ENCODE results near the gene SYT1.

SYT1 gene

DNA sequence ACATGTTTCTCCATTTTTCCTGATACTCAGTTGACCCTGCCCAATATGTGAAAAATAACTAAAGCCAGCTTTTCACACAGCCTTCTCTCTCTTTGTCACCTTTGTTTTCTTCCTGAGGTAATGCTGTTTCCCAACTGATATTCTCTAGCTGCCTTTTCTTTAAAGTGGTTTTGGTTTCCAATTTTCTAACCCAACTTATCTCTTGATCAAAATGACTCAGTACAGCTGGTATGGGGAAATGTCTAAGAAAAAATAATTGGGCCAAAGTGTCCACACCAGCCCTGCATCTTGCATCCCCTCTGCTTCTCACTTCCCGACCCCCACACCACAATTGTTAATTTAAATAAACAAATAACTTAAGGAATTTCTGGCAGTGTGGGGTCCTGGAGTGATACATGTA, 193.8 kb downstream of the SYT1 start:
- no peak for DNase-seq (ENCODE audit: low read depth)

DNA sequence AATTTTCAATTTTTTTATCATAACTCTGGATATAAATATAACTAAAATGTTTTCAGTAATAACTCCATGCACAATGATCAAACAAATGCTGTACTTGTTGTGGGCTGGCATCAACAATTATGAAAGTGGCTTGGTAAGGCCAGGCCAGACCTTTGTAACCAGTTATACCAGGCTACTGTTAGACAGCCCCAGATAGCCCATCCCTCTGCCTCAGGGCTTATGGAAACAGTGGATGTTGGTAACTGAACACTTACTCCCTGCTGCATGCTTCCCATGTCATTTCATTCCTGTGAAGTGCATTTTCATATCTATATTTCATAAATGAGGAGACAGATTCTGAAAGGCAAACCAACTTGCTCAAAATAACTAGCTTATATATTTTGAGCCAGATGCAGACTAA, 195.0 kb downstream of the SYT1 start:
- no peak for DNase-seq (ENCODE audit: low read depth)

DNA sequence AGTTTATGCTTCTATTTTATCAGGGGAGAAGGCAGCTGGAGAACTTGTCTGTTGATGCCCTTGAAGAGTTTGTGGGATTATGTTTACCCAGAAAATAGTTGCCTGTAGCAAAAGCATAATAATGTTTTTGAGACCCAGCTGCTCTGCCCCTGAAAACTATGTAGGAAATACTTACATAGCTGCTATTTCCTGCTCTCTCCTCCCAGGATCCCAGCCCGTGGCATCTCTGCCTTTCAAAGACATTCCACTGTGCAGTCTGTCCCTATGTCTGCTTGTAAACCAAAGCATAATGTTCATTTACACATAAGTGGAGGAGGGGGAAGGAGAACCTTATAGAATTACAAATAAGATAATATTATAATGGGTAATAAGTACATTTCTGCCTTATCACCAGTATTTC, 198.7 kb downstream of the SYT1 start:
- DNase-seq (ENCODE audit: low read depth), result no peak

DNA sequence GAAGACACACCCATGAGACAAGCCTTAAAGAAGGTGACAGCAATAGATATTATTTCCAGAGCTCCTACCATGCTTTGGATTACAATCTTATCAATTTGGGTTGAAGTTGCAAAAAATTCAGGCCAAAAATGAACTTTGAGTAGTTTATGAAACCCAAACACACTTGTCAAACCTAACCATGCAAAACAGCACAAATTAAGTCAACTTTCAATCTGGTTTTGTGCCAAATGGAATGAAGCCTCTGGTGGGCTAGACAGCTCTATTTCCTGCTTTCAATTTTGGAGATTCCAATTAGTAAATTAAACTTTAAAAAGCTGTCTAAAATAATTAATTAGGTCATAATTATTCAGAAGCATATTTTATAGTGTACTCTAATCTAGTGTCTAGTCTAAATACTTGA, 203.4 kb downstream of the SYT1 start:
- DNase-seq (ENCODE audit: low read depth), result no peak

DNA sequence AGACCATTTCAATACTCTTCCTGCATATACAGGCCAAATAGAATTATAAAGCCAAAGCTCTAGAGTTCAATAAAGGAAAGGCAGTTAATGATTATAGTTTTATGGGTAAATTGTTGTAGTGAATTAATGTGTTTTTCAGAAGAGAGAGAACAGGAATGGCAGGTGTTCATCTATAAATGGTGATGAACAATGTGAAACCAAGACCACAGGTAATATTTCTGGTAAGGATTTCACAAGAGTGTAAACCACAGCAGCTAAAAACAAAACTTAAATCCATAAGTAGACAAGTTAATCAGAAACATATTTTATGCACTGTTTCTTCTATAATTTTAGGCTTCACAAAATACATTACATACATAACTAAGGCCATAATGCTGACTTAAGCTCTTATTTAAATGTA, 204.4 kb downstream of the SYT1 start:
- no peak for DNase-seq (ENCODE audit: low read depth)

DNA sequence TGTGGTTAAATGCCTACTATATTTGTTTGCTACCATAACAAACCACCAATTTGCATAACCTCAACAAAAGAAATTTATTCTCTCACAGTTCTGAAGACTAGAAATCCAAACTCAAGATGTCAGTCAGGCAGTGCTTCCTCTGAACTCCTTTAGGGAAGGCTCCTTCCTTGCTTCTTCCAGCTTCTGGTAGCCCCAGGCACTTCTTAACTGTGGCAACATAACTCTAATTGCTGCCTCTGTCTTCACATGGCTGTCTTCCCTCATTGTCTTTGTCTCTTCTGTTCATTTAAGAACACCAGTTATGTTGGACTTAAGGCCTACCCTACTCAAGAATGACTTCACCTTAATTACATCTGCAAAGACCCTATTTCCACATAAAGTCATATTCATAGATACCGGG, 206.9 kb downstream of the SYT1 start:
- no peak for DNase-seq (ENCODE audit: low read depth)

DNA sequence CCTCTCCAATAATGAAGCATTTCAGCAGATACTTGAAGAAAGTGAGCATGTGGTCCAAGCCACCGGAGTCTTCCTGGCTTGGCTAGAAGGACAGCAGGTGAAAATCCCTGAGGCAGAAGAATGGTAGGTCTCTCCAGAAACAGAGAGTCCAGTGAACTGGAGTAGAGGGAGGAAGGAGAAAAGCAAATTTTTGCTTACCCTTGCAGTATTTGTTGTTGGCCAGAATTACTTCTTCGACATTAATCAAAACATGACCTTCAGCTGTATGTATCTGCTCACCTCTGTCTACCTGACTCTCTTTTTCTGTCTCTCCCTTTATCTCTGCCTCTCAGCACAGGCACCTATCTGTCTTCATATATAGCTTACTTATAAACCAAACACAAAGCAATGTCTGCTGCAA, 208.9 kb downstream of the SYT1 start:
- DNase-seq (ENCODE audit: low read depth), result no peak

DNA sequence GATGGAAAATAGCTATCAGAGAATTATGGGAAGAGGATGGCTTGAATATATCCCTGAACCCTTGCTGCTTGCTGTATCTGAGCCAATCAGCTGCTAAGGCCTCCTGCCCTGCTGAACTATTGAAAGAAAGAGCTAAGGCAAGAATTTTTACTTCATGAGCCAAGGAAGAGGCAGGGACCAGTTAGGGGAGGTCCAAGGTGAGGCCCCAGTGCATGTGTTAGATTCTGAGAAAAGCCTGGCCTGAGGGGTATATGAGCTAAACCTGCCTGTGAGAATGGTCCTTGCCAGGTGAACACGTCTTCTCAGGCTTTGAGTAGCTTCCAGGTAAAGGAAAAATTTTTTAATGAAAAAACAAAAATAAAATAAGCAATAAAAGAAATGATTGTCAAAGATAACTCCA, 218.0 kb downstream of the SYT1 start:
- DNase-seq (ENCODE audit: low read depth), result no peak

DNA sequence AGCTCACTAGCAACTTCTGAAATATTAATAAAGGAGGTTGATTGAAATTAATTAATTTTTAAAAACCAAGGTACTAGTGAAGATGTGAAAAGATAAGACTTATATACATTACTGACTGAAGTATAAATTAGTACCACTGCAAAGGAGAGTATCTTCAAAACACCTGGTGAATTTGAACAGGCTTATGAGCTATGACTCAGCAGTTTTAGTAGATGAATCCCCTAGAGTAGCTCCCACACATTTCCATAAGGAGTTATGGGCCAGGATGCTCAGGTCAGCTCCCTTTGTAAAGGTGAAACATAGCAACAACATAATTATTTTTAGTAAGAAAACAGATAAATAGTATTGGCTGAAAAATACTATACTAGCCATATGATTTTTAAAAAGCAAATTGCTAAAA, 218.6 kb downstream of the SYT1 start:
- DNase-seq (ENCODE audit: low read depth), result no peak

DNA sequence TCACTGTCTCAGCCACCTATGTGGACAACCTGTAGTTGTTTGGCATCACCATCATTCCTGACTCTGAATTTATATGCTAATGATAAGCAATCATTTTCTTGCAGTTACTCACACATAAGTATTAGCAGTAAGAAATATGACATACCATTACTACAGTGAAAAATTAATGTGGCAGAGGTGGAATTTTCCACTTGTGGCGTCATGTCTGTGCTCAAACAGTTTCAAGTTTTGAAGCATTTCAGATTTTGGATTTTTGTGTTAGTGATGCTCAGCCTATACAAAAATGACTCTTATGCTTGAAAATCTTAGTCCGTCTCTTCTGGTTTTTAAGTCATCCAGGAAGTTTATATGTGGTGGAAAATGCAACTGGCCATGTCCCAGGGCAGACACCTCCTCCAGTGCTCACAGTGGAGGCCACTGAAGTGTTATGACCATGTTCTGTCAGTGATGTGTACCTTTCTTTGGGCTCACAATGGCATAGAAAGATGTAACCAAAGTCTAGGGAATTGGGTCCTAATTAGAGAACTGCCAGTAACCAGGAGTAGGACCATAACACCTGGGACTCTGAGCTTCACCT, 220.6 kb downstream of the SYT1 start:
- no peak for DNase-seq (ENCODE audit: low read depth)

DNA sequence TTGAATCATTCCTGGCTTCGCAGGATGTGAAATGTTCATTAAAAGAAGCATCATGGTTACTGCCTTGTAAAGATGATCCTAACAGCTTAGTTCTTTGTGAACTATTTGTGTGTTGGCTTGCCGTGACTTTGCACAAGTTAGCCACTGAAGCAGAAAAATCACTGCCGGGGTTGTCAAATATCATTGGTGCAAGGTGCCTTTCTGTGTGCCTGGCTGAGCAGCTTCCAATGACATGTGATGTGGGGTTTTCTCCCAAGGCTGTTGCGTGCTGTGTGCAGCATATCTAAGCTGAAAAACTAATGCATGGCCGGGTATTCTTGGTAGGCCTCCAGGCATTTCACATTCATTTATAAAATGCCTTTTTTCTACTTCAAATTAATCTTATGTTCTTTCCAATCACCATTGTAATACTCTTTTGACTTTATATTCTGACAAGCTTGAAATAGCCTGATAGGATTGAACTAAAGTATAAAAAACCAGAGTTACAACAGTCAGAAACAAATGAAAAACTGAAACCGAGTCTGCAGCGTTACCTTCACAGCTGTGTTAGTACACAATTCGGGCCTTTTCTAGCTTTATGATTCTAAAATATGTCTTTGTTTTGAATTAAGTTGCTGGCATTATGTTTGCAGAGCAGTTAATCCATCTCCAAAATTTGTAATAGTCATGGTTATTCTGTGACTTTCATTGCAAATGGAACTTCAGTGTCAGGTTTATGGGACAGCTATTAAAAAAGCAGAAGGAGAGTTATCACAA, 222.1 kb downstream of the SYT1 start:
- no peak for DNase-seq (ENCODE audit: low read depth)

DNA sequence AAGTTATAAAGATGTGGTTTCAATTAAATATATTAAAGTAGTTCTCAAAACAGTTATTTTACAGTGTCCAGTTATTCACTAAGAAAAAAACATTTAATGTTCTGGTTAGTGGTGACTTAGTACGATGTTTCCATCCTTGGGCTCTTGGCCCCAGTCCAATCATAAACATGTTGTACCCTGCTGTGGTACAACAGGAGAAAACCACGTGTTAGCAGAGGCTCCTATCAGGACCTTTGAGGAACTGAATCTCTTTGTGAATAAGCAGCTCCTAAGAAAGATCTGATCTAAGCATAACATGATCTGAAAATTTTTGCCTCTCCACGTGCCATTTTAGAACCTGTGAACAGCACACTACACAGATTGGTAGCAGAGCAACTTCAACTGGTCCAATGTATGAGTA, 234.0 kb downstream of the SYT1 start:
- no peak for DNase-seq (ENCODE audit: low read depth)

DNA sequence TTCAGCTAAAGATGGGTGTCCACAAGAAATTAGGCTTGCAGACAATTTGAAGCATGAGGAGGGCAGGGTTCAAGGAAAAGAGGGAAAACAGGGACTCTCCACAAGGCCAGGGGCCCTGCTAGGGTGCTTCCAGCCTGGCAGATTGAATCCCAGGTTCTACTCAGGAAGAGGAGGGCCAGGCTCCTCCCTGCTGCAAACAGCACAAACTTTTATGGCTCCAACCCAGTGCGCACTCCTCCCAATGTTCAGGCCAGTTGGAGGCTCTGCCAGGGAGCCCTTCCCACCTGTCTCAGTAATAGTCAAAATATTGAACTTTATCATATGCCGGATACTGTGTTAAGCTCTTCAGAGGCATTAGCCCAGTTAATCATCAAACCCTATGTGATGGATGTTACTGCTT, 244.4 kb downstream of the SYT1 start:
- no peak for DNase-seq (ENCODE audit: low read depth)

DNA sequence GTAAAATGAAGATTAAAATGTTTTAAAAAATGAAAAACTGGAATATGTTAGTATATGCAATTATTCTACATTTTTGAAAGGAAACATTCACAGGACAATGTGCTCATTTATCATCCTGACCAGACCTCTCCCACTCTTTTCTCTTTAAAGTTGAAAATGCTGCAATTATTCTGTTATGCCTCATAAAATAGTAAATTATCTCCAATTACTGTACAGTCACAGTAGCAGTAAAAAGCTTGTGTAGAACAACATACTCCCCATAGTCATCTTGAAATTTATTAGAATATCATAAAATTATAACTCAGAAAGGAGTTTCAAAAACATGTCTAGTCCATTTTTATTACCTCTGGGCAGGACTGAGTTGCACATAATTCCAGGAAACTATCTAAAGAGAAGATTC, 250.3 kb downstream of the SYT1 start:
- no peak for DNase-seq (ENCODE audit: low read depth)

DNA sequence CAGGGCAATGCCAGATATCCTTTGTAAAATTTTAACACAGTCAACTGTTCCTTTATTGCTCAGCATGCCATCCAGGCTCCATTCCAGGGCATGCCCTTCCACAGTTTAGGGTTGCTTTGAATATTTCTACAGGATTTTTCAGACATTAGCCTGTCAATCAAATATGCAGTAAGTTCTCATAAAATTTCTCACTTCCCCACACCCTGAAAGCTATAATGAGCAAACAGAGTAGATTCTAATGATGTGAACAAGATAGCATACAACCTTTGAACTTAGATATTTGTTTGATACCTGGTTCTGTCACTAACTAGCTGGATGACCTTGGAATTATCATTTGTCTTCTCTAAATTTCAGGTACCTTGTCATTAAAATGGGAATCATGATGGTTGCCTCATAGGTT, 251.2 kb downstream of the SYT1 start:
- no peak for DNase-seq (ENCODE audit: low read depth)

DNA sequence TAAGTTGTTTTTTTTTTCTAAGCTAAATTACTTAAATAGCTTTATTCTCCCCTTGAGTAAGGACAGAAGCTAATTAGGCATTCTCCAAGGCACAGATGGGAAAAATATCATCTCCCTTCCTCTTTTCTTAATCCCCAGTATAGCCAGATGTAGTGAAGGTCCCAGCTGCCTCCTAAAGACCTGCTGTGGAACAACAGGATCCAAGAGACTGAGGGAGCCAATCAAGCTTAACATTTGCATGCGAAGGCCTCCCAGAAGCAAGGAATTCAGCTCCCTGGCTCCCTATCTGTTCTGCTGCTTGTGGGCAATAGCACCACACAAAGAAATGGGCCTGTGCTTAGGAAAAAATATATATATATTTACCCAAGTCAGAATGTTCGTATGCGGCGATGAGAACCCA, 255.2 kb downstream of the SYT1 start:
- no peak for DNase-seq (ENCODE audit: low read depth)

DNA sequence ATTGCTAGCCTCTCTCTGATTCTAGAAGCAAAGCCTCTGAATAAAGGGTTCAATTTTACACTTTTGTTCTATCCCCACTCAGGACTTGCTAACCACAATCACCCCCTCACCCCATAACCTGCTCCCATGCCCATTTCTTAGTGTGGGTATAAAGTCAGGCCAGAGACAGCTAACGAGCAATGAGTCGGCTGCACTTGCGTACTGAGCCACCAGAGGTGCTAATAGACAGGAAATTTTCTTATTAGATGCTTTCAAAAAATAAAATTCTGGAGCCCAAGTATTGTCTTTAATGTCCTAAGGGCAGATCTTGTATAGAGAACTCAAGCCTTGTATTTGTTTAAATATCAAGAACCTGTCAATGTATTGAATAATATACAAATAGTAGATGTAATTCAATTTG, 256.9 kb downstream of the SYT1 start:
- no peak for DNase-seq (ENCODE audit: low read depth)

DNA sequence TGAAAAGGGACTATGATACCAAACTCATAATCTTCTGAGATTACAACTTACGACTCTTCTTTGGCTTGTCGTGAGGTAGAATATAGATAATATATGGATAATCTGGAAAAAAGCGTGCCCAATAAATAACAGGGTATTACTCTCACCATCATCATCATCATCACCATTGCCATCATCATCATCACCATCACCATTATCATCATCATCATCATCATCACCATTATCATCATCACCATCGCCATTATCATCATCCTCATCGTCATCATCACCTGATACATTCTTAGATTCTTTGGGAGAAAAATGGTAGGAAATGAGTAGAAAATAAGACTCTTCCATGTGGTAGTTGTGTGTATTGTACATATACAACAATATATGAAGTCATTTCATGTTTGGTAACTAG, 259.8 kb downstream of the SYT1 start:
- no peak for DNase-seq (ENCODE audit: low read depth)

DNA sequence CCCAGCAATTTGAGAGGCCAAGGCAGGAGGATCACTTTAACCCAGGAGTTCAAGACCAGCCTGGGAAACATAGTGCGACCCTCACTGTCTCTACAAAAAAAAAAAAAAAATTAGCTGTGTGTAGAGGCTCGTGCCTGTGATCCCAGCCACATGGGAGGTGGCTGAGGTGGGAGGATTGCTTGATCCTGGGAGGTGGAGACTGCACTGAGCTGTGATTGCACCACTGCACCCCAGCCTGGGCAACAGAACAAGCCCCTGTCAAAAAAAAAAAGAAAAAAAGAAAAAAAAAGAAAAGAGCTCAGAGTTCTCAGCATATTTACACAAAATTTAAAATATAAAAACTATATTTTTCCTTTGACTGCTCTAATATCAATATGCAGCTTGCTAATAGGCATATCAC, 260.8 kb downstream of the SYT1 start:
- no peak for DNase-seq (ENCODE audit: low read depth)

DNA sequence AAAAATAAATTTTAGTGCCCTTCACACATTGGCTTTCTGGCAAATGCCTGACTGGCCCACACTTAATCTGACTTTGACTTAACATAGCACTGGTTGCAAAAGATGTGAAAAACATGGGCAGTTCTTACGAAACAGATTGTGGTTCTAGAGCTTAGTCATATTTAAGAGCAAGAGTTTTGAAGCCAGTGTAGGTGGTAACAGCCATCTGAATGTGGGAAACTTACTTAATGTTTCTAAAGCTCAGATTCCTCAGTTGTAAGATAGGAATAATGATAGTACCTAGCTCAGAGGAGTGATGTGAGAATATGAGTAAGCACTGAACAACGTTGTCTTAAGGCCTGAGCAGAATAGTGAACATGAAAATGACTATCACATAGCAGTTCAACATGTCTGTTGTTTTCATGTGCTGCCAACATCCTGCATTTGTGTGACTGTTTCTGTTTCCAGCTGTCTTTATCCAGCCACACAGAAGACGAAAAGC, 262.7 kb downstream of the SYT1 start:
- DNase-seq (ENCODE audit: low read depth), result no peak

DNA sequence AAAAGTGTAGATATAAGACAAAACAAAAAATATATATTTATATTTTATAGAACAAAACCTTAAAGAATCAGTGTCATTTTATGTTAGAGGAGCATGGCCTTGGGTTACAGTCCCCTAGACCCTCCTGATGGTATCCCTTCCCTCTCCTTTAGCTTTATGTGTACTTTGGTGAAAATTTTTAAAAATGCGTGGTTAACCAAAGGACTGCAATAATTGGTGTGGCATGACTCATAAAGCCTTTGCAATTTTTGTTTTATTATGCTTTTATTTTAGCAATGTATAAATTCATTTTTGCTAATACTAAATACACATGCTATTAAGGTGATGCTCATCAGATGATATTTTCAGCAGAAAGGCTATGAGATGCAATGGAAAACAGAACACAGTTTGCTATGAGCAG, 264.4 kb downstream of the SYT1 start:
- DNase-seq (ENCODE audit: low read depth), result no peak

DNA sequence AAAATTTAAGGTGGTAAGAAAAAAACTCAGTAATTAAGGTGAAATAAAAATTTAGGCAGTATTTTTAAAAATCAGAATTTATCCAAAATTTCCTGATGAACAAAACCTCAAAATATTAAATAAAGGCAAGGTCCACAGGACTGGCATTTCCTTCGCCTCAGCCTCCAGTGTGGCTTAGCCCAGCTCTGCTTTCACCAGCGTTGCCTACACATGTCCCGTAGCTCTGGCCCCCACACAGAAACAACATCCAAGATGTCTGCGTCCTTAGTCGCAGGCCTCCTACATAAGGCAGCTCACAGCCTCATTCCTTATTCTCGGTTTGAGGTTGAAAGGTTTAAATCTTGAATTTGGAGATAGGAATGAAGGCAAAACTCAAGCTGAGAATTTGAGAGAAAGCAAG, 274.3 kb downstream of the SYT1 start:
- no peak for DNase-seq (ENCODE audit: low read depth)

DNA sequence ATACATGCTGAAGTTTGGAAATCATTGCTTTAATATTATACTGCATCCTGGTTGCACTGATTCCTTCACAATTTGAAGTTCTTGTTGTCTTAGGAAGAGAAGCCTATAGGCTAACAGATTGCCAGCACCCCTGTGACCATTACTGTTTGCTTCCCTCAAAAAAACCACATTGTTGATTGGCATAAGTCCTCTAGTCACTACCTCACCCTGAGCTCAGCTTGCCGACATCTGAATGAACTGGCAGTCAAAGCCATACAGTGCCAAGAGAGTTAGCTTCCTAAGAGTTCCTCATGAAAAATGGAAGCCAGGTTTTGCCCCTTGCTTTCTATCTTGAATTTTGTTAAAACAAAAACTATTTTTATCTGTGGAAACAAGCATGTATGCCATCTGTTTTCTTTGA, 276.1 kb downstream of the SYT1 start:
- DNase-seq (ENCODE audit: low read depth), result no peak

DNA sequence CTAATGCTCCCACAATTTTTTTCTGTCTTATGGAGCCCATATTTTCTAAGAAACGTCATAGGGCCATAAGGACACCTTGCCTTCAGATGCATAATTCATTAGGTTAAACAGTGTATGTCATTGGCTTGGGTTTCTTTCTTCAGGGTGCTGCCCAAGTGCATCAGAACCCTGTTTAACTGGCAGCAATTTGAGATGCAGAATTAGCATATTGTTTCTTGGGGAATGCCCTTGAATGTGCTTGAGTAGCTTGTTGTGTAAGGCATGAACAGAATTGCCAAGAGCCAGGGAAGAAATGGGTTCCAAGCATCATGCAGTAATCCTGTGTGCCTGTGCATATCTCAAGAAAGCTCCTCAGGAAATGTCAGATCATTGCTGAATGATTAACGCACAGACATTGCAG, 277.2 kb downstream of the SYT1 start:
- DNase-seq (ENCODE audit: low read depth), result no peak
